Mucosa of descending colon (tissue), 3 donors: ENCODE measurements around the gene ARV1. TPM values are rescaled to one million over a fixed set of nuclear protein-coding genes. Genes with fewer than 3 reads are reported as not detected.
"Not testable (repeated sequence)": the region's sequence is repeated elsewhere in the genome, so short reads cannot be mapped to it uniquely, and the experiment has no call there.

Source experiments
- ATAC-seq: fragments of 200-7000 bp; cut with Tn5 transposase; one replicate; pipeline ENCODE4 v1.9.1; 2020; ENCODE audit warnings: mild to moderate bottlenecking, moderate library complexity
- DNase-seq, 3 donors: peaks; one replicate each; pipeline ENCODE4 v3.0.0-alpha.2; 2020
- H3K36me3 ChIP-seq: fragments of 200-600 bp; one replicate; pipeline ENCODE4 v1.8.0; 2021; ENCODE audit warnings: low read depth, mild to moderate bottlenecking
- H3K4me1 ChIP-seq: fragments of 200-600 bp; one replicate; pipeline ENCODE4 v1.8.0; 2021; ENCODE audit warnings: low read depth, mild to moderate bottlenecking
- H3K4me3 ChIP-seq: fragments of 200-600 bp; one replicate; pipeline ENCODE4 v1.8.0; 2021; ENCODE audit warnings: mild to moderate bottlenecking
- H3K9me3 ChIP-seq: fragments of 200-600 bp; one replicate; pipeline ENCODE4 v1.8.0; 2021; ENCODE audit warnings: mild to moderate bottlenecking
- intact Hi-C, 2 donors: fragments of 100-400 bp; cut with DNase I in 1 of 2; cut with micrococcal nuclease in 1 of 2; formaldehyde crosslinking; loops; one replicate each; pipeline versions ENCODE4 v1.11.0 to v1.11.1; 2022; cut with DNase I, micrococcal nuclease
- total RNA-seq, 3 donors: library from RNA; stranded (reverse); fragmentation: NEBNext Ultra II Directional in 2 of 3; extraction: Animal tissue kit (Norgen Biotek cat#: 25700) in 2 of 3; gene quantifications; one replicate each; pipeline versions ENCODE4 v1.2.1 to v1.2.4, GENCODE V29; 2021 to 2023
- TF ChIP-seq, protein P1 (sequence below): fragments of 200-600 bp; IDR thresholded peaks from one replicate; pipeline ENCODE4 v1.8.0; 2022; ENCODE audit warnings: antibody characterized with exemption, mild to moderate bottlenecking
- donor health status: DM: no; HTN: no; CAD: no; lungs with moderate emphysema.
- donor health status: DM: no; HTN: no; CAD: no.
- donor health status: DM: no; HTN: yes; CAD: no.

The ARV1 gene
- total RNA-seq, 3 donors from 2014 or later = 22.4 to 33.2 (median 30.3) TPM

DNA sequence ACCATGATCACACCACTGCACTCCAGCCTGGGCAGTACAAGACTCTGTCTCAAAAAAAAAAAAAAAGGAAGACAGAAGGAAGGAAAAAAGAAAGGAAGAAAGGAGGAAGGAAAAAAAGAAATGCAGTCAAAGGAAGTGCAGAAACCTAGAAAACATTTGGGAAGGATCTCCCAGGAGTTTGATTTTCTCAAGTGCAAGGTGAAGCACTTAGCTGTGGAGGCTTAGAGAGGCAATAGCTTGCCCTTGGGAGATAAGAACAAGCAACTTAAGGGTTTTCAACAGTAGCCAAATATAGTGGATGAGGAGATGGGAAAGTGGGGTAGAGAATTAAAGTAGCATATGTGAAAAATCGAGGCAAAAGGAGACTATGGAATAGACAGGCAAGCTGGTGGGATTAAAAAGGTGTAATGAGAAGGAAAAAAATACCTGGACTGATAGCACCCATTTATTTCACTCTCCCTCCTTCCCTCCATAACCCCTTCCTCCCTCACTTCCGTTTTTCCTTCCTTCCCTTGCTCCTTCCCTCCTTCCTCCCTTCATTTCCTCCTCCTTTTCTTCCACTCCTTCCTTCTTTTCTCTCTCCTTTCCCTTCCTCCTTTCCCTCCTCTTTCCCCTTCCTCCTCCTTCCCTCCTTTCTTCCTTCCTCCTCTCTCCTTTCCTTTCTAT lies 68.0 kb downstream of the ARV1 start:
- Histone ChIP-seq H3K9me3 (no peaks in the 10 kb centered on the region), H3K36me3 (no peaks in the 10 kb centered on the region), H3K4me3 (no peak overlapping the region), H3K4me1 (no peaks in the 10 kb centered on the region)
- DNase-seq (no peak), ATAC-seq (no peak)
- intact Hi-C loops = no loop called here
- TF ChIP-seq, protein P1, sequence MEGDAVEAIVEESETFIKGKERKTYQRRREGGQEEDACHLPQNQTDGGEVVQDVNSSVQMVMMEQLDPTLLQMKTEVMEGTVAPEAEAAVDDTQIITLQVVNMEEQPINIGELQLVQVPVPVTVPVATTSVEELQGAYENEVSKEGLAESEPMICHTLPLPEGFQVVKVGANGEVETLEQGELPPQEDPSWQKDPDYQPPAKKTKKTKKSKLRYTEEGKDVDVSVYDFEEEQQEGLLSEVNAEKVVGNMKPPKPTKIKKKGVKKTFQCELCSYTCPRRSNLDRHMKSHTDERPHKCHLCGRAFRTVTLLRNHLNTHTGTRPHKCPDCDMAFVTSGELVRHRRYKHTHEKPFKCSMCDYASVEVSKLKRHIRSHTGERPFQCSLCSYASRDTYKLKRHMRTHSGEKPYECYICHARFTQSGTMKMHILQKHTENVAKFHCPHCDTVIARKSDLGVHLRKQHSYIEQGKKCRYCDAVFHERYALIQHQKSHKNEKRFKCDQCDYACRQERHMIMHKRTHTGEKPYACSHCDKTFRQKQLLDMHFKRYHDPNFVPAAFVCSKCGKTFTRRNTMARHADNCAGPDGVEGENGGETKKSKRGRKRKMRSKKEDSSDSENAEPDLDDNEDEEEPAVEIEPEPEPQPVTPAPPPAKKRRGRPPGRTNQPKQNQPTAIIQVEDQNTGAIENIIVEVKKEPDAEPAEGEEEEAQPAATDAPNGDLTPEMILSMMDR = no peak

DNA sequence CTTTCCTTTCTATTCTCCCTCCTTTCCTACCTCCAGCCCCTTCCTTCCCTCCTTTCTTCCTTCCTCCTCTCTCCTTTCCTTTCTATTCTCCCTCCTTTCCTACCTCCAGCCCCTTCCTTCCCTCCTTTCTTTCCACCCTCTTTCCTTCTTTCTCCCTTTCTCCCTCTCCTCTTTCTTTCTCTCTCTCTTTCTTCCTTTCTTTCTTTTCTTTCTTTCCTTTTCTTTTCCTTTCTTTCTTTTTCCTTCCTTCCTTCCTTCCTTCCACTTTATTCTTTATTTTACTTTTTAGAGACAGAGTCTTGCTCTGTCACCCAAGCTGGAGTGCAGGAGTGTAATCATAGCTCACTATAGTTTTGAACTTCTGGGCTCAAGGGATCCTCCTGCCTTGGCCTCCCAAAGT lies 68.6 kb downstream of the ARV1 start:
- H3K36me3 ChIP-seq, ATAC-seq, H3K4me1 ChIP-seq, H3K9me3 ChIP-seq, DNase-seq, H3K4me3 ChIP-seq, intact Hi-C loops: not testable (repeated sequence)

DNA sequence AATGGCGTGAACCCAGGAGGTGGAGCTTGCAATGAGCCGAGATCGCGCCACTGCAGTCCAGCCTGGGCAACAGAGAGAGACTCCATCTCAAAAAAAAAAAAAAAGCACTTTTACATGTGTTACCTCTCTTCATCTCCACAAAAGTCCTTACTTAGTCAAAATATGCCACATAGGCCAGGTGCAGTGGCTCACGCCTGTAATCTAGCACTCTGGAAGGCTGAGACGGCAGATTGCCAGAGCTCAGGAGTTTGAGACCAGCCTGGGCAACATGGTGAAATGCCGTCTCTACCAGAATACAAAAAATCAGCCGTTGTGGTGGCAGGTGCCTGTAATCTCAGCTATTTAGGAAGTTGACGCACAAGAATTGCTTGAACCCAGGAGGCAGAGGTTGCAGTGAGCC lies 69.5 kb downstream of the ARV1 start:
- ATAC-seq, H3K4me3 ChIP-seq, H3K36me3 ChIP-seq, H3K4me1 ChIP-seq, H3K9me3 ChIP-seq, DNase-seq, intact Hi-C loops: not testable (repeated sequence)

DNA sequence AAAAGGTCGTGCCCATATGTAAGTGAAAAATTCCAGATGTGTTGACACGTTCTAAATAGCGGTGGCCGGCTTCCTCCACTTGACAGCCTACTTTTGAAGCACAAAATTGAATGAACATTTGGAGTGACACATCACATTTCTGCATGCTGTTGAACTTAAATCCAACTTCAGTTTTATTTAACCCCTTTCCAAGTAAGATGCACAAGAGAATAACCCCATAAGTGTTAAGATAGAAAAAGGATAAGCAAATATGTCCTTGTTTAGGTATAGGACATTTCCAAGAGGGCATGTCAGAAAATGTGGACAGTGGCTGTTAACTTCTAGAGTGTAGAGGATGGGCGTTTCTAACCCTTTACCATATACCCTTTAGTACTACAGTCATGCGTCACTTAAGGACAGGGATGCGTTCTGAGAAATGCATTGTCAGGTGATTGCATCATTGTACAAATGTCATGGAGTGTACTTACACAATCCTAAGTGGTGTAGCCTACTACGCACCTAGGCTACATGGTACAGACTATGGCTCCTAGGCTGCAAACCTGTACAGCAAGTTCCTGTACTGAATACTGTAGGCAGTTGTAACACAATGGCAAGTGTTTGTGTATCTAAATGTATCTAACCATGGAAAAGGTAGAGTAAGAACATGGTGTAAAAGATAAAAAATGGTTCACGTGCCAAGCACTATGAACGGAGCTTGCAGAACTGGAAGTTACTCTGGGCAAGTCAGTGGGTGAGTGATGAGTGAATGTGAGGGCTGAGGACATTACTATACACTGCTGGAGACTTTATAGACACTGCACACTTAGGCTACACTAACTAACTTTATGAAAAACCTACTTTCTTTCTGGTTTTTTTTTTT lies 70.5 kb downstream of the ARV1 start:
- ATAC-seq (no peak), DNase-seq (no peak)
- H3K4me3 ChIP-seq = no peak overlapping the region
- H3K9me3 ChIP-seq = no peaks in the 10 kb centered on the region
- H3K4me1 ChIP-seq = peaks cover 4% of the 10 kb centered on the region
- intact Hi-C loops = no loop called here
- TF ChIP-seq, protein P1 = no peak
- H3K36me3 ChIP-seq = no peaks in the 10 kb centered on the region

Other genes with a start within 250 kb of the ARV1 start
- 10 to 100 TPM; 11.4 to 30.8 (median 28.8) TPM for gene CAPN9, start 231.7 kb upstream of the ARV1 start, total RNA-seq
- 10 to 100 TPM in 2 of 3 donors, 1 to 10 TPM in 1; 9.8 to 35.9 (median 15.5) TPM for gene C1orf198, start 110.6 kb upstream of the ARV1 start, total RNA-seq
- gene TTC13, start 233 bp upstream of the ARV1 start, total RNA-seq = 10 to 100 TPM; 24.0 to 39.7 (median 28.4) TPM
- 1 to 10 TPM; 2.2 to 4.4 (median 3.0) TPM for gene FAM89A, start 61.2 kb downstream of the ARV1 start, total RNA-seq
- gene TRIM67, start 183.0 kb downstream of the ARV1 start, total RNA-seq = under 1 TPM in 2 of 3 donors, not detected in 1; 0.05 to 0.22 TPM